NOMO-1 (cell line): ENCODE data around the gene SUGCT.

ENCODE experiments used
- DNase-seq, 2 experiments: peaks; one replicate each; lab custom pipeline; 2025; ENCODE audit not compliant: unreplicated experiment in 2 of 2; lab: John Stamatoyannopoulos, UW

SUGCT gene

DNA sequence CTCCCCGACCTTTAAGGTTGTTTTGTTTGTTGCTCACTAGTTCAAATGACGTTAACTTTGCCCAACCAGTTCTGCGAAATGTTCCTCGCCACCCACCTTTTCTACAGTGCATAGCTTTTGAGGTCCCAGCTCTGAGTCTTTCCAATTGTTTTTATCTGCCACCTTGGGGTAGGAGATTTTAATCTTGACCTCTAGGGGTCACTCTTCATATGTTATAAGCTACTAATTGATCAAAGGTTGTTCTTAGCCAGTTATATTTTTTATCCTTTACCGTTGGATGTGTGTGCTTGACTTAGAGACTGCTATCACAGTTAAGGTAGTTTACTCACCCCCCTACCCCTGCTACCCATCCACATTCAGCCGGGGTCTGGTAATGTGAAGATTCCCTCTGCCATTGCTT is 372.4 kb downstream of the SUGCT start:
- peak in 1 of 2 experiments; percentile 11 for DNase-seq

DNA sequence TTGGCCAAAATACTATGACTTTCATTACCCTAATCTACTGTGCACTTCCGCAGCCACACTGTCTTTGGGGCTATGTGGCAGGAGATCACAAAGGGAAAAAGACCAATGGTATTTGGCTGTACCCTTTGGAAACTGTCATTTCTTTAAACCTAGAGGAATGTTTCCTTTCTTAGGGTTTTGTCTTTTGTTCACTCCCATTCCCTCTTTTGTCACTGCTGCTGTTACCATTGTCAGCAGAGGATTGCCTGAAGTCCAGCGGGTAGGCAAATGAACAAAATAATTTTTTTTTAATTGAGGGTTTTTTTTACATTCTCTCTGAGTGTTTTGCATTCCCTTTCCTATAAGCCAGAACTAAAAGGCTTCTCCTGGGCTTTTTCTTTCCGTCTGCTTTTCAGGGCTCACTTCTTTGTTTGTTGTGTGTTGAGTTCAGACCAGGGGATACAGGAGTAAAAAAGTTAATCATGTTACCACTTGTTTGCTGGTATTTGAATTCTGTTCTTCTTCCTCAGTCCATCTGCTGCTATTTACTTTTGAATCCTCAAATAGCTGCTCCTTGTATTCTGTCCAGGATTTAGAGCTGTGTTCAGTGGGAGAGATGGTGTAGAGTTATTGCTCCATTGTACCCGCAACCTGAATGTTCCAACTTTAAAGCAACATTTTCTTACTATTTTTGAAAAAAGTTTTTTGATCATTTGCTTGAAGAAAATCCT is 374.6 kb downstream of the SUGCT start:
- no peak for DNase-seq

- no peak for DNase-seq
Measured at GRCh38 chr7:40516376-40516775, 381.6 kb downstream of the SUGCT start.

GRCh38 chr7:40519009-40519408 is 384.2 kb downstream of the SUGCT start:
- no peak for DNase-seq

- DNase-seq = peak in 1 of 2 experiments; percentile 26
Measured at GRCh38 chr7:40520986-40521738, 386.4 kb downstream of the SUGCT start.

GRCh38 chr7:40525764-40526163 is 391.0 kb downstream of the SUGCT start:
- no peak for DNase-seq

- no peak for DNase-seq
Measured at GRCh38 chr7:40526951-40527715, 392.3 kb downstream of the SUGCT start.

GRCh38 chr7:40527723-40528122 is 392.9 kb downstream of the SUGCT start:
- no peak for DNase-seq

DNA sequence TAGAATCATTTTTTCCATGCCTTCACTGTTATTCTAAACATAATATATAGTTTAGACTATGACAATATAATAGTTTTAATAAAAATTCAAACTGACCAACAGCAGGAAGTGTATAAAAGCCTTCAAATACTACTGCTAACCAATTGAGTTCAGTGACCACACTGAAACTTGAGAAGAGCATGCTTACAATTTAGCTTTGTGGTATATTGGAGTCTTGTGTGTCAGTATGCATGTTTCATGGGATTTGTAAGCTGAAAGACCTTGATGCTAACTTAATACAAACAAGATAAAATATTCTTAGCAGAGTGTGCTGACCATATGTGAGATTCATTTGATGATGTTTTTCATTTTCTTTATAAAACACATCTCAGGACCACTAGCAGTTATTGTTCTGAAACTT is 395.5 kb downstream of the SUGCT start:
- DNase-seq = no peak

- DNase-seq = no peak
Measured at GRCh38 chr7:40531956-40532355, 397.2 kb downstream of the SUGCT start.

DNA sequence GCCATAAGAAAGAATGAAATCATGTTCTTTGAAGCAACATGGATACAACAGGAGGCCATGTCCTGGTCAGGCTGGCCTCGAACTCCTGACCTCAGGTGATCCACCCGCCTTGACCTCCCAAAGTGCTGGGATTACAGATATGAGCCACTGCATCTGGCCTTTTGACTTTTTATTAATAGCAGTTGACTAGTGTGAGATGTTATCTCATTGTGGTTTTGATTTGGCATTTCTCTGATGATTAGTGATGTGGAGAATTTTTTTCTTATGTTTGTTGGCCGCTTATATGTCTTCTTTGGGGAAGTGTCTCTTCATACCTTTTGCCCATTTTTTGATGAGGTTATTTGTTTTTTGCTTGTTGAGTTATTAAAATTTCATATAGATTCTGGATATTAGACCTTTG is 400.9 kb downstream of the SUGCT start:
- no peak for DNase-seq

GRCh38 chr7:40536421-40536820 is 401.6 kb downstream of the SUGCT start:
- no peak for DNase-seq

DNA sequence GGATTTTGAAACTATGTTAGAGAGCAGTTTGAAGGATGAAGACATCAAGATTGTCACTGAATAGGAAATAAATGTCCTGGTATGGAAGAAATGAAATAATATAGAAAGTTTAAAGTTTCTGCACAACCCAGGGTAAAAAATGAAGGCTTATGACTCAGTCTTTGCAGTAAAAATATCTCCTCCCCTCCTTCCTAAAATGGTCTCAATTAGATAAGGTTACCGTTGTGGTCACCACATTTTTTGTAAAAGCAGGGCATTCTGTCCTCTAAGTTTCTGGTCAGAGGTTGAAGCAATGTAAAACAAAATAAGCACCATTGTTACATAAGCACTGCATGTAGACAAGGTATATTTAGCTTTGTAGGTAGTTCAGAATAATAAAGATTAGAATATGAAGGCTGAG is 403.5 kb downstream of the SUGCT start:
- DNase-seq = peak in 1 of 2 experiments; percentile 22

- no peak for DNase-seq
Measured at GRCh38 chr7:40541336-40541735, 406.5 kb downstream of the SUGCT start.

- DNase-seq = no peak
Measured at GRCh38 chr7:40542982-40543741, 408.4 kb downstream of the SUGCT start.

DNA sequence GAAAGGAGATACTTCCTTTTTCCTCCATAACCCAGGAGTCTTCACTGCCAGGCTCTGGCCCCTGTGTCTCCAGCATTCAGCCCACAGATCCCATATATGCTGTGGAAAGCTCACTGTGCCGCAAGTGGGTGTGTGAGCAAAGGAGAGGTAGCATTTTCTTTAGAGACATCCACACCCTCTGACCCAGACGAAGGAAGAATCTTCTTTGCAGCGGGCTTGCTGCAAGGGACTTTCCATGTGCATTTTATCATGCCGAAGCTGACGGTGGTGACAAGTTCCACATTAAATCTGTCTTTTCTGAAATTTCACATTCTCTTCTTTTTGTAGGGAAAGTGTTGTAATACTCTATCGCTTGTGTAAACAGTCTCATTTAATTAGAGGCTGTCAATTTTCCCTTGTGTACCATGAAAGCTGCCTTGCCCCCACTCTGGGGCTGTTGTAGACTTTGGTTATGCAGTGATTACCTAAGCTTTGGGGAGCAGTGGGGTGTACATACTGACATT is 409.5 kb downstream of the SUGCT start:
- peak in 1 of 2 experiments; percentile 26 for DNase-seq

DNA sequence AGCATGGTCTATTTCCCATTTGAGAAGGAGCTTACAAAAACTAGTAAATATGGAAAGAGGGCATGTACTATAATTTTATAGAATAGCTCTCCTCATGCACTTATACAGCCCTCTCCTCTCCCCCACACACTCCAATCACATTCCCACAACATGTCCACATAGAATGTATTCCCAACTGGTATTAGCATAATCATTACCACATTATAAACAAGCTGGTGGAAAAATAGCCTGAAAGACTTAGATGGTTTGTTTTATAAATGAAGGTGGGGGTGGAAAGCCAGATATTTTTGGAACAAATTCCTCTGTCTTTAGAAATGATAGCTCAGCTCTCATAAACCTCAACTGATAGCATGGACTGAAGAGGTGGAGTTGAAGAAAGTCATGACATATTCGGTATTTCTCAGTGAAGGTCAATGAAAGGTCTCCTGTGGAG is 410.1 kb downstream of the SUGCT start:
- no peak for DNase-seq

DNA sequence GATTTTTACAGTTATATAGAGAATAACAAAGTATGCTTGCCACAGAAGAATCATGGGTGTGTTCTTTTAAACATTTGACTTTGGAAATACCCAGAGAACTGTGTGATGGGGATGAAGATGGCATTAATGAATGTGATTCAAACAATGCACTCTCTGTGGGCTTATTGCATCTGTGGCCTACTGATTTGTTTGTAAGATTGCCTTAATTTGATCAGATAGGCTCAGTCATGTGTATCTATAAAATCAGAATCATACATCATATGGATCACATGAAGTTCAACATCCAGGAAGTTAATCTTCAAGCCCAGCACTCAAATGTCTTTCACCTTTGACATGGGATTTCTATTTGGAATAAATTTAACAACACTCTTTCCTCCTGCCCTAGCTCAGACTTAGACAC is 410.9 kb downstream of the SUGCT start:
- no peak for DNase-seq

GRCh38 chr7:40546616-40547501 is 412.1 kb downstream of the SUGCT start:
- DNase-seq = no peak
